ENCODE measurements around the gene P3H1.

The P3H1 gene

DNA sequence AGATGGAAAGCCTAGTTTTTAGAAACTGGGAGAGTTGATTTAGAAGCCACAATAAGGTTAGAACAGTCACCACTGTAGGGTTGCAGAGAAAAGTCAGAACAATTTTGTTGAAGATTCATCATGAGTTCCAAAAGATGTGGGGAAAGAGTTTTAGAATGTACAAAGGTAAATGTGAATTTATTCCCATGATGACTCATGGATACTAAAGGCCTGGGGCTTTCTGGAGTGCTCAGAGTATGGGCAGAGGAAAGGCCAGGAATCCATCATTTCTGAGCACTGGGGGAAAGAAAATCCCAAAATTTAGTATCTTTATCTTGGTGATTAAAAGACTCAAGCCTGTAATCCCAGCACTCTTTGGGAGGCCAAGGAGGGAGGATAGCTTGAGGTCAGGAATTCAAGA is 66.8 kb downstream of the P3H1 start:
- H3K4me3 ChIP-seq (ENCODE audit: low read depth, low read length): no peak overlapping the region
- ChIA-PET CTCF (no interaction called here), POLR2A (no interaction called here)
- TF ChIP-seq, protein P1, sequence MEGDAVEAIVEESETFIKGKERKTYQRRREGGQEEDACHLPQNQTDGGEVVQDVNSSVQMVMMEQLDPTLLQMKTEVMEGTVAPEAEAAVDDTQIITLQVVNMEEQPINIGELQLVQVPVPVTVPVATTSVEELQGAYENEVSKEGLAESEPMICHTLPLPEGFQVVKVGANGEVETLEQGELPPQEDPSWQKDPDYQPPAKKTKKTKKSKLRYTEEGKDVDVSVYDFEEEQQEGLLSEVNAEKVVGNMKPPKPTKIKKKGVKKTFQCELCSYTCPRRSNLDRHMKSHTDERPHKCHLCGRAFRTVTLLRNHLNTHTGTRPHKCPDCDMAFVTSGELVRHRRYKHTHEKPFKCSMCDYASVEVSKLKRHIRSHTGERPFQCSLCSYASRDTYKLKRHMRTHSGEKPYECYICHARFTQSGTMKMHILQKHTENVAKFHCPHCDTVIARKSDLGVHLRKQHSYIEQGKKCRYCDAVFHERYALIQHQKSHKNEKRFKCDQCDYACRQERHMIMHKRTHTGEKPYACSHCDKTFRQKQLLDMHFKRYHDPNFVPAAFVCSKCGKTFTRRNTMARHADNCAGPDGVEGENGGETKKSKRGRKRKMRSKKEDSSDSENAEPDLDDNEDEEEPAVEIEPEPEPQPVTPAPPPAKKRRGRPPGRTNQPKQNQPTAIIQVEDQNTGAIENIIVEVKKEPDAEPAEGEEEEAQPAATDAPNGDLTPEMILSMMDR (IDR thresholded peaks at IDR 0.05; ENCODE audit: insufficient read depth, low read length, missing control alignments): no peak
- no peak for DNase-seq (ENCODE audit: low read depth, low spot score)

DNA sequence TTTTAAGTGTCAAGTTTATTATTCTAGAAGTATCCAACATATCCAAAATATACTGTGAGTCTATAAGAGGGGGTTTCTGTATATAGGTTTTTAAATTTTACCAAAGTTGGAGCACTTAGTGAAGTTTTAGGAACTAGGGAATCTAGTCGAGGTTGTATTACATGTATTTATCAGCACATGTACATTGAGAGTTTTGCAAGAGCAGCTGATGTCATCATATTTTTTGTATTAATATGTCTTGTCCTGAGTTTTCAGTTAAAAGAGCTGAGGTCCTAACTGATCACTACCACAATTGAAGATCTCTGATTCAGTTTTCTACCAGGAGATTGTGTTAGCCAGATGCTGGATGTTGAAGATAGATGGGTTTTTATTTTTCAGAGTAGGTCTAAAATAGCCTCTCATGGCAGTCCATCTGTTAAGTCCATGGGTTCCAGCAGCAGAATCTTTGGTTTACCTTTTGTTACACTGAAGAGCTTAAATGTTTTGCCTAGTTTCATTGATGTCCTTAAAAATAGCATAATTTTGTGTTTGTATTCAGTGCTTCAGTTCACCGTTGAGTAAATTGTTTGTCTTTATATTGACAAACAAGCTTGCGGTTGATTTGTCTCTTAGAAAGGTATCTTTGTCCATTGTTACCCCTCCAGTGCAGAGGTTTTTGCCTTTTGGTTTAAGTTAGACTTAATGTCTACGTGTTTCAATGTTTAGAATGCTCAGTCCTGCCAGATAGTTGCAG is 68.6 kb downstream of the P3H1 start:
- DNase-seq (ENCODE audit: low read depth, low spot score): no peak
- TF ChIP-seq, protein P1 (IDR thresholded peaks at IDR 0.05; ENCODE audit: insufficient read depth, low read length, missing control alignments): no peak
- CTCF ChIA-PET: interaction anchor here (1.0 kb wide), 1 partner anchor 59 kb away, joined by 3 read pairs; no protein-coding TSS in a partner anchor
- POLR2A ChIA-PET: no interaction called here
- H3K4me3 ChIP-seq (ENCODE audit: low read depth, low read length): no peak overlapping the region

Measured in AG04449 (cell line).